ENCODE measurements around the gene MYO5B.

MYO5B gene

DNA sequence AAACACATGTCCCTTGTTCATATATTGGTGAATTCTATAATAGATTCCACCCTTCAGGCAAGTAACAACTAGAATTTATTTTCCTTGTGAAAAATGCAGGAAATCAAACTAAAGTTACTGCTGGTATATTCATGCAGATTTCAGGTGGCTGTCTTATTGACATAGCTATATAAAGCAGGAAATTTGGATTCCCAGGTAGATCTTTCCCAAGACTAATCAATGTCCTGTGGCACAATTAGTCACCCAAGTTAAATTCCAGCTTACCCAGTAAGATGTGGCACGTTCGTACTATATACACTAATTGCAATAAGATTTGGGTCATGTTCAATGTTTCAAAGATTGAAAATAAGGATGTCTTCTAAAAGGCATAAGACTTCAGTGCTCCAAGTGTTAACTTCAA is 42.0 kb downstream of the MYO5B start:
- no peak for DNase-seq (ENCODE audit: low read depth, low spot score)

DNA sequence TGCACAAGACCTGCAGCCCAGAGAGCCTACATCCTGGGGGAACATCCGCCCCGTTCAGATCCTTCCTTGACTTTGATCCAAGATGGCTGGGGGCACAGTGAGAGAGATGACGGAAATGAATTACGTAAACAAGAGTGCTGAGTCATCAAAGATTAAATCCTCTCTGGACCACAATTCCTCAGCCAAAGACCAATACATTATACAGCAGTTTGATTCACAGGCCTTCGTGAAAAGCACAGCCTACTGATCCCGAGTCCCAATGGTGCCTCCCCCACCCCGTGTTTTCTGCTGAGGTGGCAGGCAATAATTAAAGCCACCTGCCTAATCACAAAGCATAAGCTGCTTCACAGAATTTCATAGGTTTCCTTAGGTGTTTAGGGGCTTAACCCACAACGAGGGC is 43.0 kb downstream of the MYO5B start:
- no peak for DNase-seq (ENCODE audit: low read depth, low spot score)

DNA sequence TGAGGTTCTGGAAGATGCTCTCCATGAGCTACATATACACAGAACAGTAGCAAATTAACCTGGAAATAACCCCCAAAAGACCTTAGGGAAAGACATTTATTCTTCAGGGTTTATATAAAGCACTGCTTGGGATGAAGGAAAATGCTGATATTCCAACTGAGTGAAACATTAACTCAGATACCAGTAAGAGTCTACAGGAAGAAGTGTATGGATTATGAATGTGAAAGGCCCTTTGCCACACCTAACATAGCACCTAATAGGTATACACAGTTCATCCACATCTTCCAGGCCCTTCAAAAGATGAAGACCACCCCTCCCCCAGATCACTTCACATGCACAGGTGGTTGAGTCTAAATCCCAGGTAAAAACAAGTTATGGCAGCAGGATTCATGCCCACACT is 50.4 kb downstream of the MYO5B start:
- DNase-seq (ENCODE audit: low read depth, low spot score) = no peak

DNA sequence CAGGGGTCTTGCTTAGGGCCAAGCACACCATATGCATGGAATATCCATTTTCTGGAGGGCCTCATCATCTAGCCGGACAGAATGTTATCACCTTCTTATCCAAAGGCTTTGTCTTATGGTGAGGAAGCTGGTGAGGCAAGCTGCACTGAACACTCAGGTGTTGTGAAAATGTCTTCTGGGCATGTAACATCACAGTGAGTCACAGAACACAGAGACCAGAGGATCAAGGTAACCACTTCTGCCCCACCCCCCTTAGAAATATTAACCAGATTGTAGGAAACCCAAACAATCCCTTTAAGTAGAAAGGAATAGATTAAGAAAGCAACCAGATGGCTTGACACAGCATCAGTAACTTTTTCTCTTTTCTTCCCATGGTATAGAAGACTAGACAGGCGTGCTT is 51.1 kb downstream of the MYO5B start:
- no peak for DNase-seq (ENCODE audit: low read depth, low spot score)

DNA sequence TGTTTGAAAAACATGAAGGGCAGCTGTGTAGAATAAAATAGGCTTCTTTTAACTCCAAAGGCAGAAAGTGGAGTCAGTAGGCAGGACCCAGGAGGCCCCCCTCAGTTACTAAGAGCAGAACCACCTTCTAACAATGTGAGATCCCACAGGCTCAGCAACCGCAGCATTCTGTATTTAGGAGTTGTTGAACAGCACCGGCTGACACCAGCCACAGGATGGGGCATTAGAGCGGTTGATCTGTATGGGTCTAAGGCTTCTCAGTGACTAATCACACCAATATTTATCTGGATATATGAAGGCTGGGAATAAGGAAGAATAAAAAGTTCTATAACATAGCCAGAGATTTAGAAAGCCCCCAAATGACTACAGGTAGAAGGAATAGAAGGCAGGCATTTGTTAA is 51.7 kb downstream of the MYO5B start:
- DNase-seq (ENCODE audit: low read depth, low spot score) = no peak

DNA sequence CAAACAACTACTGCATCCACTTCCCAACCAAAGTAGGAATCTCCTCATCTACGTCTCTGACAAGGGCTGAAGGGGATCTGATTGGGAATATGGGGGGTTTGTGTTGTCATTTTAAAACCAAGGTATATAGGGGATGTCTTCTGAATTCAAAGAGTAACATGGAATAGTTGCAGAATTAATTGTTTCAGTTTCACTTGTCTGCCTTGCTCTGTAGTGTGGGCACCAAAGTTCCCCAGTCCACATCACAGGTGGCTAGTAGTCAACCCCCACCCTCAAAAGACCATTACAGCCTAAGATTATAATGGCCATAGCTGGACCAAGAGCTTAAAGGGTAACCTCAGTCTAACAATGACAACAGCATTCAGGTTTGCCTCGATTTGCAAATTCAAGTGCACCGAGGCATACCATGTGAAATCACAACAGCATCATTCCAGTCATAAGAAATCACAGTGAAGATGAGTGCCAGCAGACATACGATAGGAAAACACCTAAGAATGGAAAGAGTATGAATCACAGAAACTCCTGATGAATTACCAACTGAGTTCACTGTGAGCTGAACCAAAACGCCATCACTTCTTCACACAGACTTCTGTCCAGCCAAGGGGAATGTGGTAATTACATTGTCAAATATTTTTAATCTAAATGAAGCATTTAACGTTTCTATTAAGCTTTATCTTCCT is 52.4 kb downstream of the MYO5B start:
- no peak for DNase-seq (ENCODE audit: low read depth, low spot score)

DNA sequence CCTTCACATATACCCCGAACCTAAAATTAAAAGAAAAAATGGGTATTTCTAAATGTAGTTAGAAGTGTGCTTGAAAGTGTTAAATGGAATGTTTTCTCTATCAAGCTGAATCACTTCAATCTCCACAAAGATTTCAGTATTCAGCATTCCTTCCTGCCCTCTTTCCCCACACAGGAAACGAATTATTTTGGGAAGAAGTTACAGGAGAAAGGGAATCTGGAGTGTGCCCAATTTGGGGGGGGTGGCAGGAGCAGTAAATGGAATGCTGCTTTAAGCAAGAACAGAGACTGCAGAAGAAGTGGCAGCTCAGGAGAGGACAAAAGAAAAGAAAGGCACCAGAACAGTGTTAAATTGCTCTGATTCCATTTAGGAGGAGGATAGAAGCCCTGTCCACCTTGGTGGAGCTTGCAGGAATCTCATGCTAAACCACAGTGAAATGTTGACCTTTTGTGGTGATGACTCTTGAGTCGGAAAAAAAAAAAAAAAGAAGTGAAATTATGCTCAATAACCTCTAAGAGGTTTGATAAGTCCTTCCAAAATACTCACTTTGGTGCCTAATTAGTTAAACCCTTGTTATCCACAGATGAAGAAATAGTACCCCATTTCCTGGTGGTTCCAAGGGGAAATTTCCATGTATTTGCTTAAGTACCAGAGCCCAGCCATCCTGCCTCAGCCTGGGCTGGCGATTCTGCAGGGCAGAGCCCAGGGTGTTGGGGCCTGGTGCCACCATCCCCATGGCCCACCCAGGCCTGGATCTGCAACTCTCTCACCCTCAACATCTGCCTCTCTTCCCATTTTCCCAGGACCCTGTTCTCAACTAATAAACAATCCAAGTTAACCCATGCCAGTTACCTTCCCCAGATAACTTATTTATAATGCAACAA is 56.5 kb downstream of the MYO5B start:
- no peak for DNase-seq (ENCODE audit: low read depth, low spot score)

DNA sequence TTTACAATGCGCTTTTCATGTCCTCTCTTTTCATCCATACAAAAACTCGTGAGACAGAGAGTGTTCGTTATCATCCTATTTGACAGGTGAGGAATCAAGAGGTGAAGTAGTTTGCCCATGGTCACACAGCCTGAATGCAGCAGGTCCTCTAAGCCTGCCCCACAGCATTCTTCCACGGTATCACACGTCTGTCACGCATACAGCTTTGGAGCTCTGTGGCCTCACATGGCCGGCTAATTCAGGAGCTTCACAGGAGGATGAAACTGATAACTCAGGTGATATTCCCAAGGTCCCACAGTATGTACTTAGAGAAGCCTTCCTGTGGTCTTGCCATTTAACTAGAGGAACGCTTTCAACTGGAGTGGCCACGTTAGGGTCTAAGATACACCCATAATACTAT is 59.0 kb downstream of the MYO5B start:
- no peak for DNase-seq (ENCODE audit: low read depth, low spot score)

DNA sequence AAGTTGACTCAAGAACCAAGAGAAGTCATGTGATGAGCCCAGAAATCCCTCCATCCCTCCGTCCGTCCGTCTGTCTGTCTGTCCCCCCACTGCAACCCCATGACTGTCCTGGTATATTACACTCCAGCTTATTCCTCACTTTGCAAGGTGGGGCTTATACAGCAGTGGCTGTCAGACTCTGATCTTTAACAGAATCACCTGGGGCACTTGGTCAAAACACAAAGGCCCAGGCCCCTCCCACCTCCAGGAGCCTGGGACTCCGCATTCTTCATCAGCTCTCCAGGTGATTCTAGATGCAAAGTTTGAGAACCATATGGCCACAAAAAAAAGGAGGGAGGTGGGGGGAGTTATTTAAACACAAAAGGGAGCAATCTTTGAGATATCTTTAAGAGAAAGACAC is 61.4 kb downstream of the MYO5B start:
- DNase-seq (ENCODE audit: low read depth, low spot score) = no peak

DNA sequence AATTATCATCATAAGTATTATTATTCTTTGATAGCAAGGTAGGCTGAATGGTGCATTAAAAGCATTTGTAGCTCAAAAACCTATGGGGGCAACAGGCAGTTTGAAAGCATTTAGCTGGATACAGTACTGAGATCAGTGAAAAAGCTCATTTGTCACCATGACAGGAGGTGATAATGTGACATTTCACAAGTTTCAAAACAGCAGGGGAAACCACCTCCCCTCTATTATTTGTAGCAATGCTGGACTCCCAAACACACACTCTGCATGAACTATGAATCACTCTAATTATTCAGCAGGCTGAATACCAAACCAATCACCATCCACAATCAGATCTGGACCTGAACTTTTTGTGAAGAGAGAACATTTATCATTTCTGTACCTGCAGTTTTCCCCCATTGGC is 63.4 kb downstream of the MYO5B start:
- DNase-seq (ENCODE audit: low read depth, low spot score) = no peak

DNA sequence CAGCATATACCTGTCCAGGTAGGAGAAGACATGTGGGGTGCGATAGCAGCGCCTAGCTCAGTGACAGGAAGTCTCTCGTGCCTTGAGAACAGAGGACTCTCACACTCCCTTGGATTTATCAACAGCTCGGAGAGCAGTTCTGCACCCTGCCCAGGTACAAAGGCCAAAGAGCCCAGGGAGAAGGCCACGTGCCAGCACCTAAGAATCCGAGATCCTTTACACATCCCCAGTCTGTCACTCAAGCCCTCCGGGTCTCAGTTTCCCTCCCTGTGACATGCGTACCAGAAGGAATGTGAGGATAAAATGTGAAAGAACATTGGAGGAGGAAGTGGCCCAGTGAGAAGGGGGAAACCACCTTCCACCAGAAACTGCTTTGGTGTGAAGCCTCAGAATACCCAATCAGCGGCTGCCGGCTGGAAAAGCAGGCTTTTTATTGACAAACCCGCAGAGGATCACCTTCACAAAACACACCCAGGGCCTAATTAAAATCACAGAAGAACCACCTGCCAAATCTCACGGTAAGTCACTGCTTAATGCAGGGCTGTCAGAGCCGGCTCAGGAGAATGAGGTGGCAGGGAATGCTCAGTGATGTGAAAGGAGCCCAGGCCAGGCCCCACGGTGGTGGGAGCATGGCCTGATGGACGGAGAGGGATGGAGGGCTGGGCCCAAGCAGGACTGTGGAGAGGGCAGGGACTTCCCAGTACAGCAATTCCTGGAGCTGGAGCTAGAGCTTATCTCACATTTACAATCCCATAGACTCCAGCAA is 66.3 kb downstream of the MYO5B start:
- DNase-seq (ENCODE audit: low read depth, low spot score) = no peak

DNA sequence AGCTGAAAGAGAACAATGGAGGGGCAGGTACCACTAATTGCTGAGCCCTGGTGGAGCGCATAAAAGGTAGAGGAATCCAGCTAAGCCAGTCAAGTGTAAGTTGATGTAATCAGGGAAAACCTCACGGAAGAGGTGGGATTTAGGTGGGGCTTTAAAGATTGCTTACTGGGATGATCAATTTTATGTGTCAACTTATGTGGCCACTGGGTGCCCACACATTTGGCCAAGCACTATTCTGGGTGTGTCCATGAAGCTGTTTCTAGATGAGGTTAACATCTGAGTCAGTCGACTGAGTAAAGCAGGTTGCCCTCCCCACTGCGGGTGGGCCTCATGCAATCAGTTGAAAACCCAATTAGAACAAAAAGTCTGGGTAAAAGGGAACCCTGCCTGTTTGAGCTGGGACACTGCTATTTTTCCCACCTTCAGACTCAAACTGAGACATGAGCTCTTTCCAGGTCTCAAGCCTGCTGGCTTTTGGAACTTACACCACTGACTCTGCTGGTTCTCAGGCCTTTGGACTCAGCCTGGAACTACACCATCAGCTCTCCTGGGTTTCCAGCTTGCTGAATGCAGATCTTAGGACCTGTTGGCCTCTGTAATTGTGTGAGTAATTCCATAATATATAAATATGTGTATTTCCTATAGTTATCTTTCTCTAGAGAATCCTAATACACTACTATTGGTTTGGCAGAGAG is 67.3 kb downstream of the MYO5B start:
- DNase-seq (ENCODE audit: low read depth, low spot score) = no peak

DNA sequence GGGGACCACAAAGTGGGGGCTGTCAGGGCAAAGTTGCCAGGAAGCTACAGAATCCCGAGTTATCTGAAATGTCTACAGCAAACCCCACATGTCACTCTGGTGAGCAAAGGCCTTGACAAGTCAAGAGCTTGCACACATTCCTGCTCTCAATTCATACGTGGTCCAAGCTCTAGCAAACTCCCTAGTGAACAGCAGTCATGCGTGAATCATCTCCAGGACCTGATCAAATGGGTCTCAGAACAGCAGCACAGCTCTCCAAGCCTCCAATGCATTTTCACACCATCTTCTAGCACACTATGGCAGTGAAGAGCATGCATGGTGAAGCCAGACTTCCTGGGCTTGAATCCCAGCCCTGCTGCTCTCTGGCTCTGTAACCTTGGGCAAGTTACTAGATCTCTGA is 68.5 kb downstream of the MYO5B start:
- DNase-seq (ENCODE audit: low read depth, low spot score) = no peak

DNA sequence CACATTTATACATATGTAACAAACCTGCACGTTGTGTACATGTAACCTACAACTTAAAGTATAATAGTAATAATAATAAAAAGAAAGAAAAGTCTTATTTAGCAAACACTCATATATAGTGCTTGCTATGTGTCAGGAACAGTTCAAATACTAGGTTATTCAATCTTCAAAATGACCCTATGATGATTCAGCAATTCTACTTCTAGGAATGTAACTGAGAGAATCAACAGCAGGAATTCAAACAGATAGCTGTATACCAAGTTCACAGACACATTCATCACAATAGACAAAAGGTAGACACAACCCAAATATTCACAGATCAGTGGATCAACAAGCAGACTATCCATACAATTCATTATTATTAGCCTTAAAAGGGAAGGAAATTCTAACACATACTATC is 69.5 kb downstream of the MYO5B start:
- no peak for DNase-seq (ENCODE audit: low read depth, low spot score)

DNA sequence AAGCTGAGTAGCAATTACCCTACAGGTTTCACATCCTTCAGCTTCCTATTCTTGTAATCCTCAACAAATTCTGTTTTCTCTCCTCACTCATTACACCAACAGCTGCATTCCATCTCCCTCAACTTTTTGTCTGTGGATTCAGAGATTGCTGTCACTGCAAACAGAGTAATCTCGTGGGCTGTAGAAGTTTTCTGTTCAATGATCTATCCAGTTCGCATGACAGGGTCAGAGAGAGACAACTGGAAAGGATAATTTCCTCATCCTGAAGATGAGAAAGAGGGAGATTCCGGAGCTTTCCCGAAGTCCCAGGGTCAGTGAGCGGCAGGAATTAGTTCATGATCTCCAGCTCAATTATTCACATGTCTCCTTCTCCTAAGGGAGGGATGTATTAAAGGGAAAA is 75.7 kb downstream of the MYO5B start:
- DNase-seq (ENCODE audit: low read depth, low spot score) = no peak

DNA sequence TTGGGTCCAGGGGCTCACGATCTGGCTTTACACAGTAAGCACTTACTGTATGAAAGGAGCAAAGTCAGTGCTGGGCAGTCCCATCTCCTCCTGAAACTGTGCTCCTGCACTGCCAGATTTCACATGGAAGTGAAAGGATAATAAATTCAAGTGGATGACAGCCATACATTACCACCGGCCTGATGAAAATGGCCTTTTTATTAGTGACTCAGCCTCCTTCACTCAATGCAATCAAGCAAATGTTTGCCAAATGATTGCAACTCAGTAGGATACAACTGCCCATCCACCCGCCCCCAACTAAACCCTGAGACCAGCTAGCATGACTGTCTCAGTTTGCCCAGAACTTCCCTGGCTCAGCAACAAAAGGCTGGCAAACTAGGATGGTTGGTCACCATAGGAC is 77.1 kb downstream of the MYO5B start:
- no peak for DNase-seq (ENCODE audit: low read depth, low spot score)

DNA sequence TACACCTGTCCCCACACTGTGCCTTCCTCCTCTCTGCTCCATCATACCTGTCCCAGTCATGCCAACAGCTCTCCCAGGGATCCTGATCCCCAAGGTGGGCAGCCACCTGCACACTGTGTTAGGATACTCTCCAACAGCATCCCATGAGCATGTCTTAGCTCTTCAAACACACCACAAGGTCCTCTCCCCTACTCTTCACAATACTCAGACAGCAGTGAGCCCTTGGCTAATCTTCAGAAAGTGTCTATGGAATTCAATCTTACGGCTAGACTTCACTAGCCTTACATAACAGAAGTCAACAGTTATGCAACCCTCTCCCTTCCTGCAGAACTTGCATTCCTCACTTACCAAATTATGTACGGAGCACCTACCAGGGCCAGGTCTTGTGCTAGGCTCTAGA is 79.9 kb downstream of the MYO5B start:
- no peak for DNase-seq (ENCODE audit: low read depth, low spot score)

DNA sequence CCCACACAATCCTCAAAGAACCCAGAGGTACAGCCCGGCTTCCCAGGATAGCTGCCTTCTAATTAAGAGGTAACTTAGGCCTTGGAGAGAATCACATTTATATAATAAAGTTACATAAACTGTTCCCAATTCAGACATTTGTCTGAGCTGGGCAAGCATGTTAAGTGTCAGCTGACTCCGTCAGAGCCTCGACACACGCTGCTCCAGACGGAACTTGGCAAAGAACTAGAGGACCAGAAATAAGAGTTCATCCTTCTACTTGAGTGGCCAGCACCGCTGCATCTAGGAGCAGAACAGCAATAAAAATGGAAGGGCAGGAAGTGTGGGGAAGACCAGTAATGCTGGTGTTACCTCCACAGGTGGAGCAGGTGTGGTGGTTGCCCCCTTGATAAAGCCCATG is 80.5 kb downstream of the MYO5B start:
- no peak for DNase-seq (ENCODE audit: low read depth, low spot score)

DNA sequence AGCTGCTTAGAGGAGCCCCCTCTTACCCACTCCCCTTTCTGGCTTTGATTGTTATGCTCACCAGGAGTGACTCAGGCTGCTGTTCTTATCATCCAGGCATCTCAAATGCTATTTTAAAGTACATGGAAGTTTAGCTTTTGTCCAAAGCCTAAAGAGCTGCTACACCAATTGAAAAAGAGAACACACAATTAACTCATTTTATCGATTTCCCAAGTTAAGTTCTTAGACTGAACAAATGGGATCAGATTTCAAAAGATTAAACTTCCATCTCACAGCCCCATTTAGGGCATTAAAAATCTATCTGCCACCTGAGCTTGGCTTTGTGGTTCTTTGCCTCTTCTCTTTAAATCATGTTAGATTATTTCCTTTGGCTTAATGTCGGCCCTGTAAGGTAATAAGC is 81.2 kb downstream of the MYO5B start:
- no peak for DNase-seq (ENCODE audit: low read depth, low spot score)

DNA sequence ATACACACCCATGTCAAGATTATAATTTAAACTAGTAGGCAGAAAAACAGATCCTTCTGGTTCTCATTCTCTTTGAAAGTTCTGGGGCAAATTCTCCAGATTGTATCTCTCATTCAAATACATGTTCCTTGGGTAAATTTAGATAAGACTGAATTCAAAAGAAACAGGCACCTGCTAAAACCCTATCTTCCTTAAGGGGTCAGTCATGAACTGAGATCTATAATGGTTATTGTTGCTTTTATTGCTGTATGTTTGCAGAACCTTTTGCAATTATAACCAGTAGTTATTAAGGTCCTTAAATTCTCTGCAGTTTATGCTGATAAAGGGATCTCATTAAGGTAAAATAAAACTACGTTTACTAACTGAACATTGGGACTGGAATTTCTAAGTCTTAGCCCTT is 83.5 kb downstream of the MYO5B start:
- DNase-seq (ENCODE audit: low read depth, low spot score) = no peak

DNA sequence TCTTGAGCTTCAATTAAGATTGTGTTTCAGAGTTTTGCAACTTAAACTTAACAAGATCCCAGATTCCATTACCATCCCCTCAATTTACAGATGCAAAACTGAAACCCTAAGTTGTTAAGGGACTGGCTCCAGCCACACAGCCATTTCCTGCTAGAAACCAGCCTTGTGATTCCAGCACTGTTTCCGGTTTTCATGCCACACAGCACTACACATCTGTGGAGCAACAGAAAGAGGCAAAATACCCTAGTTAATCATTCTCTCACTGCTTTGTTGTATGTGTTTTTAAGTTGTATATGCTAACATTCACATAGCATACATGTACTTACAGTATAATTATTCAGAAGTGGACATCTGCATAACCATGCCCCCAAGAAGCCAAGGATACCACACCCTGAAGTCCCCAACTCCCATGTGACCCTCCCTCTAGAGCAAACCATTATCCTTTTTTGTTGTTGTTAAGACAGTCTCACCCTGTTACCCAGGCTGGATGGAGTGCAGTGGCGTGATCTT is 87.4 kb downstream of the MYO5B start:
- DNase-seq (ENCODE audit: low read depth, low spot score) = no peak

DNA sequence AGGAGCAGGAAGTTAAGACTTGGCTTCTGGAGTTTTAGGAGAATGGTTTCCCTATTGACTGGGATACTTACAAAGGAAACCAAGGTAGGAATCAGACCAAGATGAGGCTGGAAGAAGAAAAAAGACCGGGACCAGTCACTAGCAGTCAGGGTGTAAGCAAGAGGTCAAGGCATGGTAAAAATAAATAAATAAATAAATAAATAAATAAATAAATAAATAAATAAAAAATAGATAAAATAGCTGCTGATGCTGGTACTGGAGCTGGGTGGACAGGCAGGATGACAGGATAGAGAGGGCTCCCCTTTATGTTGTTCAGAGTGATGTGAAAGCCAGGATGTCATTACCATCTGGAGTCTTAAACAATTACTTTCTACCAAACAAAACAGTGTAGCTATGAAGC is 89.9 kb downstream of the MYO5B start:
- no peak for DNase-seq (ENCODE audit: low read depth, low spot score)

Data from brain pericyte (primary cell).